Measurements from ENCODE around the gene ZDHHC1. TPM values are rescaled to one million over a fixed set of nuclear protein-coding genes. Genes with fewer than 3 reads are reported as not detected.
A peak's percentile ranks its signal among the peaks of the same experiment; 100 is the strongest.

ZDHHC1 gene
- total and polyA plus RNA-seq, 2 of the 13 experiments (the other 11 are each of a cell fraction or from before 2014, with no cell fraction given): 0.51 to 1.1 TPM

DNA sequence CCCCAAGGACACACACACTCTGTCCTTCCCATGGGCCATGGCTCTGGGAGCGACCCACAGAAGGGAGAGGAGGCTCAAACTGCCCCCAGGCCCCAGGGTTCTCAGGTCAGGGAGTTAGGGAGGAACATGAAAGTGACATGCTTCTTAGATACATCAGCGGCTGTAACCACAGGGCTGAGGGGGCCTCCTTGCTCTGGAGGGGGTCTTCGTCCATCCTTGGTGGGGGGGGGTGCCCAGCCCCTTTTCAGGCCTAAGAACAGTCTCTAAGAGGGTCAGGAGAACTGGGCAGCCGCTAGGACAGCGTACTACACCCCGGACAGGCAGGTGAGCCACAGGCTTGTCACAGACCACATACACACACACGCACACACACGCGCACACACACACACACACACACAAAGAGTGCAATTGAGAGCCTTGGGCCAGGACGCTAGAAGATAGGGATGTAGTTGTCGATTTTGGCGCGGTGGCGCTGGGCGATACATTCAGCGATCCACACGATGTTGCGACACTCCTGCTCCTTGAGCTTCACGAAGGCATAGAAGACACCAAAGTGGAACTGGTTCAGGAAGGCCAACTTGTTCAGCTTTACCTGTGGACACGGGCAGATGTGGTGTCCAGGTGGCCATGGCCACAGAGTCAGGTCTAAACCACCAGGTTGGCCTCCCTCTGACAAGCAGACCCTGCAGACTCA is 22.0 kb upstream of the ZDHHC1 start (continued):
- TF ChIP-seq ZMAT5 (CRISPR knock-in tag; IDR thresholded peaks at IDR 0.05; ENCODE audit: borderline replicate concordance, low read depth): no peak
- TF ChIP-seq ARID4A (CRISPR knock-in tag; IDR thresholded peaks at IDR 0.05; ENCODE audit: borderline replicate concordance): no peak
- no peak for TF ChIP-seq SIX4 (CRISPR knock-in tag; IDR thresholded peaks at IDR 0.05)
- TF ChIP-seq KLF13 (CRISPR knock-in tag; IDR thresholded peaks at IDR 0.05): no peak
- TF ChIP-seq, protein P1, sequence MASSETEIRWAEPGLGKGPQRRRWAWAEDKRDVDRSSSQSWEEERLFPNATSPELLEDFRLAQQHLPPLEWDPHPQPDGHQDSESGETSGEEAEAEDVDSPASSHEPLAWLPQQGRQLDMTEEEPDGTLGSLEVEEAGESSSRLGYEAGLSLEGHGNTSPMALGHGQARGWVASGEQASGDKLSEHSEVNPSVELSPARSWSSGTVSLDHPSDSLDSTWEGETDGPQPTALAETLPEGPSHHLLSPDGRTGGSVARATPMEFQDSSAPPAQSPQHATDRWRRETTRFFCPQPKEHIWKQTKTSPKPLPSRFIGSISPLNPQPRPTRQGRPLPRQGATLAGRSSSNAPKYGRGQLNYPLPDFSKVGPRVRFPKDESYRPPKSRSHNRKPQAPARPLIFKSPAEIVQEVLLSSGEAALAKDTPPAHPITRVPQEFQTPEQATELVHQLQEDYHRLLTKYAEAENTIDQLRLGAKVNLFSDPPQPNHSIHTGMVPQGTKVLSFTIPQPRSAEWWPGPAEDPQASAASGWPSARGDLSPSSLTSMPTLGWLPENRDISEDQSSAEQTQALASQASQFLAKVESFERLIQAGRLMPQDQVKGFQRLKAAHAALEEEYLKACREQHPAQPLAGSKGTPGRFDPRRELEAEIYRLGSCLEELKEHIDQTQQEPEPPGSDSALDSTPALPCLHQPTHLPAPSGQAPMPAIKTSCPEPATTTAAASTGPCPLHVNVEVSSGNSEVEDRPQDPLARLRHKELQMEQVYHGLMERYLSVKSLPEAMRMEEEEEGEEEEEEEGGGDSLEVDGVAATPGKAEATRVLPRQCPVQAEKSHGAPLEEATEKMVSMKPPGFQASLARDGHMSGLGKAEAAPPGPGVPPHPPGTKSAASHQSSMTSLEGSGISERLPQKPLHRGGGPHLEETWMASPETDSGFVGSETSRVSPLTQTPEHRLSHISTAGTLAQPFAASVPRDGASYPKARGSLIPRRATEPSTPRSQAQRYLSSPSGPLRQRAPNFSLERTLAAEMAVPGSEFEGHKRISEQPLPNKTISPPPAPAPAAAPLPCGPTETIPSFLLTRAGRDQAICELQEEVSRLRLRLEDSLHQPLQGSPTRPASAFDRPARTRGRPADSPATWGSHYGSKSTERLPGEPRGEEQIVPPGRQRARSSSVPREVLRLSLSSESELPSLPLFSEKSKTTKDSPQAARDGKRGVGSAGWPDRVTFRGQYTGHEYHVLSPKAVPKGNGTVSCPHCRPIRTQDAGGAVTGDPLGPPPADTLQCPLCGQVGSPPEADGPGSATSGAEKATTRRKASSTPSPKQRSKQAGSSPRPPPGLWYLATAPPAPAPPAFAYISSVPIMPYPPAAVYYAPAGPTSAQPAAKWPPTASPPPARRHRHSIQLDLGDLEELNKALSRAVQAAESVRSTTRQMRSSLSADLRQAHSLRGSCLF (CRISPR knock-in tag; IDR thresholded peaks at IDR 0.05; ENCODE audit: borderline replicate concordance): no peak
- no peak for TF ChIP-seq ZNF724P (CRISPR knock-in tag; IDR thresholded peaks at IDR 0.05; ENCODE audit: borderline replicate concordance)
- TF ChIP-seq FOXO4 (CRISPR knock-in tag; conservative IDR thresholded peaks at IDR 0.05): no peak
- TF ChIP-seq ZNF136 (CRISPR knock-in tag; IDR thresholded peaks at IDR 0.05; ENCODE audit: low read depth): no peak
- TF ChIP-seq NONO (IDR thresholded peaks at IDR 0.05): no peak
- TF ChIP-seq NONO (CRISPR knock-in tag; conservative IDR thresholded peaks at IDR 0.05): 0 out of 2 replicates have a peak, but pooled peaks have one; percentile 20
- peak; percentile 75 for TF ChIP-seq CEBPB (IDR thresholded peaks at IDR 0.05; ENCODE audit: borderline replicate concordance, low read depth, low read length)

Measured in HepG2 (cell line).